Ammon's horn (tissue), 1 donor: ENCODE data around the gene ZNF429.
"Not testable (repeated sequence)": the region's sequence is repeated elsewhere in the genome, so short reads cannot be mapped to it uniquely, and the experiment has no call there.

Source experiments
- DNase-seq: peaks from one replicate; pipeline ENCODE4 v3.0.0-alpha.2; 2016; ENCODE audit warnings: low spot score

ZNF429 gene

DNA sequence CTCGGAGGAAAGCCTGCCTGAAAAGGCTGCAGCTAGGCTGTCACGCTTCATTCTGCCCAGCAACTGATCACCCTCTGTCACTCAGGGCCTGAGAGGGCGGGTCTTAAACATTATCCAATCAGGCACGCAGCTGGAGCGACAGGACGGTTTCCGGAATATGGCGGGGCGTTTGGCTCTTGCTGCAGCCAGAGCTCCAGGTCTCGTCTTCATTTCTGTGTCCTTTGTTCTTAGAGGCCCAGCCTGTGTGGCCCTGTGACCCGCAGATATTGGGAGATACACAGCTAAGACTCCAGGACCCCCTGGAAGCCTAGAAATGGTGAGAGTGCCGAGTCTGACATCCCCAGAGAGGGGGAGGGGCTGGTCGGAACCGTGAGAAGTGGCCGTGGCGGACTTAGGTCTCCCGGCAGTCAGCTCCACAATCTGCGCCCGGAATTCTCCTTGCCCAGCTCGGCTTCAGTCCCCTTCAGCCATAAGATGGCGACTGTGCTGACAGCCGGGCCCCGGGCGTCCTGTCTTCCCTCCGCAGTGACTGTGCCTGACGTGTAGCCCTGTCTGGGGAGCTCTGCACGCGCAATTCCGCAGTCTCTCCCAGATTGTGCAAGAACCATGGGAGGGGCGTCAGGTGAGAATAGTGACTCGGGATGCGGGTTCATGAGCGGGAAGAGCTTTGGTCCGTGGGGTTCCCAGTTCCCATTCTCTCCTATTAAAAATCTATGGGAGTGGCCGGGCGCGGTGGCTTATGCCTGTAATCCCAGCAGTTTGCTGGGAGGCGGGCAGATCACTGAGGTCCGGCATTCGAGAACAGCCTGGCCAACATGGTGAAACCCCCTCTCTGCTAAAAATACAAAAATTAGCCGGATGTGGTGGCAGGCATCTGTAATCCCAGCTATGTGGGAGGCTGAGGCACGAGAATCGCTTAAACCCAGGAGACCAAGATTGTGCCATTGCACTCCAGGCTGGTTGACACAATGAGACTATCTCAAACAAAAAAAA is at the start of gene ZNF429:
Gene ZNF429 (plus strand): TSS at position 144 of the 993 bp plus-strand sequence. CDS start 170 bp downstream, at position 314.
- peak; percentile 98 for DNase-seq

DNA sequence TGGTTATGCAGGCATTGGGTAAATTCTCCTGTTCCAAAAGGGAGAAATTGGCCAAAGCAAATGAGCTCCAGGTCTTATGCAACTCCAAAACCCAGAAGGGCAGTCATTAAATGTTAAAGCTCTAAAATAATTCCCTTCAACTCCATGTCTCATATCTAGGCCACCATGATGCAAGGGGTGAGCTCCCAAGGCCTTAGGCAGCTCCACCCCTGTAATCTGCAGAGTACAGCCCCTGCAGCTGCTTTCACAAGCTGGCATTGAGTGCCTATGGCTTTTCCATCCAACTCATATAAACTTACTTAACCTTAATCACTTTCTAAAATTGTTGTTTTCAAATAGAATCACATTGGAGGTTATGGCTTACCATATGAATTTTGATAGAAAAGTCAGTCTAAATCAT is 44.7 kb upstream of the ZNF429 start:
- no peak for DNase-seq

DNA sequence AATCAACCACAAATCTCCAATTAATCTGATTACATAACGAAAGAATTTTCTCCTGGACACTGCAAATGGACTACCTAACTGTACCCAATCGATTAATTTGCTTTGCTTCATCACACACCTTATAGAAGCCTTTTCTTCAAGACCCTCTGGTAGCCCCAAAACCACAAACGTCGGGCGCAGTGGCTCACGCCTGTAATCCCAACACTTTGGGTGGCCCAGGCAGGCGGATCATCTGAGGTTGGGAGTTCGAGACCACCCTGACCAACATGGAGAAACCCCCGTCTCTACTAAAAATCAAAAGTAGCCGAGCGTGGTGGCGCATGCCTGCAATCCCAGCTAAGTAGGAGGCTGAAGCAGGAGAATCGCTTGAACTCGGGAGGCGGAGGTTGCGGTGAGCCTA is 42.9 kb upstream of the ZNF429 start:
- no peak for DNase-seq

DNA sequence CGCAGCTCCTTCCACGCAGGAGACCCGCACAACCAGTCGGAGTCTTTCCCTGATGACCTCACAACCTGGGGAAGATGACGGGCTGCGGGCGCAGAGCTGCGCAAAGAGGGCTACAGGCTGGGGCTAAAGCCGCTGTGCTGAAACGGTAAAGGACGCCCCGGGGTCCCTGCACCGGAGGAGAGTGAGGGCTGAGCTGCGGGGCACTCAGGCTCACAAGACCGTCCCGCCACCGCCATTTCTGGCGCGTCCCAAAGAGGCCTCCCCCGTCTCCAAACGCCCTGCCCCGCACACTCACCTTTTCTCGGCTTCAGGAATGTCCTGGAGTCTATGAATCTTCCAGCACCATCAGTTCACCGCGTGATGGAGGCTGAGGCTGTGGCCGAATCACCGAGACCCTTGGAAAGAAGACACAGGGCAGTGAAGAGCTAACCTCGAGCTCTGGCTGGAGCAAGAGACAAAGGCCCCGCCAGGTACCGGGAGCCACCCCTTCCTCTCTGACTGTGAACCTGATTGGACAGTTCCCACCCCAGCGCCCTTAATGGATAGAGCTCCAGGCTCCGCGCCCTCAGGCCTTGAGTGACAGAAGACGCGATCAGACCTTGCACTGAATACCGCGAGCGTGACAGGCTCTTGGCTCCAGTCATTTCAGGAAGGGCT is 41.8 kb upstream of the ZNF429 start:
- no peak for DNase-seq

DNA sequence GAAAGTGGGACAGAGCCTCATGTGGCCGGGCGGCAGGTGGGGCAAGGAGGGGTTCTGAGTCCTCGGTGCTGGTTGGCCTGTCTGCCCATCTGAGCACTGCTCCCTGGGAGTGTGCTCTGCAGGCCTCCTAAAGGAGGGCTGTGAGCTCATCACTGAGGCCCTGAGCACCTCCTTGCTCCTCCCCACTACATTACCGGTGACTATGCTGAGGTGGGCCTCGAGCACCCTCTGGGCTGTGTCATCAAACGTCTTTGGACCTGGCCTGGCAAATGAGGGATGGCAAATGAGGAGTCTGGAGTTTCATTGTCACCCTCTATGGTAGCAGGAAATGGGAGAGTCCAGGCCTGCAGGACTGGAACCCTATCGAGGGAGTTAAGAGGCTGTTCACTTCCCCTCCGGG is 38.8 kb upstream of the ZNF429 start:
- no peak for DNase-seq

DNA sequence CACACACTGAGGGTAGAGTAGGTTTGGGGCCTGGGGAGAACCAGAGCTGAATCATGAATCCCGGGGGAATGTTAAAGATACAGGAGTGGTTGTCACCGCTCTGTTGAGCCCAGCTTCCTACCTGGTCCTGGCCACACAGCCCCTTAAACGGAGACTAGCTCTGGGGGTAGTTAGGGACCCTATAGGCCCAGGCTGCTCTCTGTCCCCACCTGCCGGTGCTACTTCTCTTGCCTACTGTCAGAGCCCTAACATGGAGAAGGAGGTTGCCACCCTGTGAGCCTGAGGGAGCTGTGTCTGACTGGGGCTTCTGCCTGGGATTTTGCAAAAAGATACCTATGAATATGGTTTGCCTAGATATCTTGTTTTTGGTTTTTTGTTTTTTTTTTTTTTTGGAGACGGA is 36.6 kb upstream of the ZNF429 start:
- DNase-seq, result no peak

DNA sequence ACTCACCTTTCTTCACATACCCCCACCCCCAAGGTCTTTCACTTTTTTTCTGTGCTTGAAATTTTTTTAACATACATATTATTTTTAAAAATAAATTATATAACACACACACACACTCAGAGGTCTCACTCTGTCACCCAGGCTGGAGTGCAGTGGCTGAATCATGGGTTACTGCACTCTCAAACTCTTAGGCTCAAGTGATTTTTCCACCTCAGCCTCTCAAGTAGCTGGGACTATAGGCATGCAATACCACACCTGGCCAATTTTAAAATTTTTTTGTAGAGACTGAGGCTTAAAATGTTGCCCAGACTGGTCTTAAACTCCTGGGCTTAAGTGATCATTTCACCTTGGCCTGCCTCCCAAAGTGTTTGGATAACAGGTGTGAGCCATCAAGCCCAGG is 32.9 kb upstream of the ZNF429 start:
- DNase-seq, result no peak

DNA sequence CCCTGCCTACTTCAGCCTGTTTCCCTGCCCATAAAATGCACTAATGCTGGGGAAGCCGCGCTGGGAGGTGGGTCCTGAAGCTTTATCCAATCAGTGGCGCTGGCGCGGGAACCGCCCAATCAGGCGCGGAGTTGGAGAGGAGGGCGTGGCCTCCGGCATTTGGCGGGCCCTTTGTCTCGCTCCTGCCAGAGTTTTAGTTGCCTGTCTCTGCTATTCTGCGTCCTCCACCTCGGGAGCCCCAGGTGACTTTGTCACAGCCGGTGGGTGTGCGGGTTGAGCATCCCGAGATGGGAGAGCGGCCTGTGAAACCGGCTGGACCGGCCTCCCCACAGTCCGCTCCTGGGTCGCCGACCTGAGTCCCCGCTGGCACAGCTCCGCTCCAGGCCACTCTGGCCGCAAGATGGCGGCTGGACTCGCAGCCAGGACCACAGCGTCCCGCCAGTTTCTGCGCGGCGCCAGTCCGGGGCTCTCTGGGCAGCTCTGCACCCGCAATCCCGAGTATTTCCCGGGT is 30.7 kb upstream of the ZNF429 start:
- peak; percentile 86 for DNase-seq

DNA sequence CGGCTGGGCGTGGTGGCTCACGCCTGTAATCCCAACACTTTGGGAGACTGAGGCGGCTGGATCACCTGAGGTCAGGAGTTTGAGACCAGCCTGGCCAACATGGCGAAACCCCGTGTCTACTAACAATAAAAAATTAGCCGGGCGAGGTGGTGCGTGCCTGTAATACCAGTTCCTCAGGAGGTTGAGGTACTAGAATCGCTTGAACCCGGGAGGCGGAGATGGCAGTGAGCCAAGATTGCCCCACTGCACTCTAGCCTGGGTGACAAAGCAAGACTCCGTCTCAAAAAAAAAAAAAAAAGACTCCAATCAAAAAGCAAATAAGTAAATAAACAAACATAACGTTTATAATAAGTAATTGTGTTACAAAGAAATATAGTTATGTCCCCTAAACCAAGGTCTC is 23.0 kb upstream of the ZNF429 start:
- not testable (repeated sequence) for DNase-seq

DNA sequence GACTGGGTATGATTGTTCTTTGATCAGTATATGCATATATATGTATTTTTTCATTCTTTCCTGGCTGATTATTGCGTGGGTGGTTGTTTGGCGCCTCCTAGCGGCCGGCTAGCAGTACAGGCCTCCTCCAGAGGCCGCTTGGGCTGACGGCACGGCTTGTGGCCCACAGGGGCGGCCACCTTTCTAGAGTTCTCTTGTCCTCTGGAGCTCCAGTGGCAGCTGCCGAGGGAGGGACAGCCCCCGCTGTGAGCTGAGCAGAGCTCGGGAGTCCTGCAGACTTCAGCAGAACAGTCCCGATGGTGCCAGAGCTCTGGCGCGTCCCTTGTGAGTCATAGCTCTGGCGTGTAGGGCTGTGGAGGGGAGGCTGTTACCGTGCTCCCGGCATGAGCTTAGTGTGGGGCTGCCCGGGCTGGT is 22.5 kb upstream of the ZNF429 start:
- peak; percentile 40 for DNase-seq

DNA sequence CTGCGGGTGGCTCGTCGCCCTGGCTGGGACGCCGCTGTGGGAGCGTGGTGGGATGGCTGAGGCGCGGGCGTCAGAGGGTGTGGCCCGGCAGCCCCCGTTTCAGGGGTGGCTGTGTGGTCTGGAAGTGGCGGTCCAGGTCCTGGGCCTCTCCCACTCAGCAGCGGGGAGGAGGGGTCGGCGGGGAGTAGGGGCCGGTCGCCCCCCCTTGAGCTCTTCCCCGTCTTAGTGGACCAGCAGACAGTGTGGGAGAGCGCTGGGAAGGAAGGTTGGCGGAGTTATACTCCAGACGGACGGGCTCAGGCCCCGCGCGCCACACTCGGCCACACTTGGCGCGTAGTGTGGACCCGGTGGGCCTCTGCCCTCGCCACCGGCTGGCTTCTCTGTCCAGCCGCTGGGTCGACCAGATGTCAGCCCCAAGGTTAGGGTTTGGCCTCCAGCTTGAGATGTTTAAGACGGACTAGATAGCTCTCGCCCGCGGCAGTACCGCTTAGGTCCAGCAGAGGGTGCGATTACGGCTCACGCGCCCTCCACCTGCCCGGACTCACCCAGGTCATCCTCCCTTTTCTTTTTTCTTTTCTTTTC is 21.7 kb upstream of the ZNF429 start:
- DNase-seq, result peak; percentile 23

DNA sequence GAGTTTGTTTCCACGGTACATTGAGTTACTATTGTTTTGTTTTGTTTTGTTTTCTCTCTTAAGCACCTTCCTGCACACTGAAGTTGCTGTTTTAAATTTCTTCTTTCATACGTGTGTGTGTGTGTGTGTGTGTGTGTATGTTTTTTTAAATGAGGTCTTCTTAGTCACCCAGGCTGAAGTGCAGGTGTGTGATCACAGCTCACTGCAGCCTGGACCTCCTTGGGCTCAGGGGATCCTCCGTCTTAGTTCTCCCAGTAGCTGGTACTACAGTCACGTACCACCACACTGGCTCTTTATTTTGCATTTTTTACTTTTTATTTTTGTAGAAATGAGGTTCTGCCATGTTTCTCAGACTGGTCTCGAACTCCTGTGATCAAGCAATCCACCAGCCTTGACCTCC is 20.8 kb upstream of the ZNF429 start:
- no peak for DNase-seq

DNA sequence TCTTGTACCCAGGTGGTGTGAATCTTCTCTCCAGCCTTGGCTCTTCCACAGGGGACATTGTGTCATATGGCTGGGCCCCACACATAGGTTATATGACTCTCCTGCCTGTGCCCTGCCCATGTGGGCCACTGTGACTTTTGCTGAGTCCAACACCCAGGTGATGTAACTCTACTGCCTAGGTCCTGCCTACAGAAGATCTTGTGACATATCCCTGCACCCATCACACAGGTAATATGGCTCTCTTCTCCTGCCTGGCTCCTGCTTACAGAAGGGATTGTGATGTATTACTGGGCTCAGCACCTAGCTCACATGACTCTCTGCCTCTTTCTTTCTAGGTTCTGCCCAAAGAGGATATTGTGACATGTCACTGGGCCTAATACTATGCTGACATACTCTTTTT is 19.5 kb upstream of the ZNF429 start:
- no peak for DNase-seq

DNA sequence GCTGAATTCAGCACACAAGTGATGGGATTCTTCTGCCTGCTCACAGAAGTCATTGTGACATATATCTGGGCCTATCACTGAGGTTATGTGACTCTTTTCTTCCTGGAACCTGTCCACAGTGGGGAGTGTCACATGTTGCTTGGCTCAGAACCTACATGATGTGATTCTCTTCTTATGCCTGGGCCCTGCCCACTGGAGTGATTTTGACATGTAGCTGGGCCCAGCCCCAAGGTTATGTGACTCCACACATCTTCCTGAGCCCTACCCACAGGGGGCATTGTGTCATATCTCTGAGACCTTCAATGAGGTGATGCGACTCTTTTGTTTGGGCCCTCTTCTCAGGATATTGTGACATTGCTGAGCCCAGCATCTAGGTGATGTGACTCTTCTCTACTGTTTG is 17.4 kb upstream of the ZNF429 start:
- no peak for DNase-seq

DNA sequence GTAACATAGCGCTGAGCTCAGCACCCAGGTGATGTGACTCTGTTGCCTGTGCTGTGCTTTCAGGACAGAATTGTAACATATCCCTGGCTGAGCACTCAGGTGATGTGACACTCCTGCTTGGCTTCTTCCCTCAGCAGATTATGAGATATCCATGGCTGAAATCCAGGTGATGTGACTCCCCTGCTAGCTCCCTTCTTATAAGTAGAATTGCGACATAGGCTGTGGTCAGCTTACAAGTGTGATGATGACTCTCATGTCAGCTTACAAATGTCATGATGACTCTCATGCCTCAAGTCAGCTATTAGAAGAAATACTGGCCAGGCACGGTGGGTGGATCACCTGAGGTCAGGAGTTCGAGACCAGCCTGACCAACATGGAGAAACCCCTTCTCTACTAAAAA is 14.3 kb upstream of the ZNF429 start:
- DNase-seq, result no peak

DNA sequence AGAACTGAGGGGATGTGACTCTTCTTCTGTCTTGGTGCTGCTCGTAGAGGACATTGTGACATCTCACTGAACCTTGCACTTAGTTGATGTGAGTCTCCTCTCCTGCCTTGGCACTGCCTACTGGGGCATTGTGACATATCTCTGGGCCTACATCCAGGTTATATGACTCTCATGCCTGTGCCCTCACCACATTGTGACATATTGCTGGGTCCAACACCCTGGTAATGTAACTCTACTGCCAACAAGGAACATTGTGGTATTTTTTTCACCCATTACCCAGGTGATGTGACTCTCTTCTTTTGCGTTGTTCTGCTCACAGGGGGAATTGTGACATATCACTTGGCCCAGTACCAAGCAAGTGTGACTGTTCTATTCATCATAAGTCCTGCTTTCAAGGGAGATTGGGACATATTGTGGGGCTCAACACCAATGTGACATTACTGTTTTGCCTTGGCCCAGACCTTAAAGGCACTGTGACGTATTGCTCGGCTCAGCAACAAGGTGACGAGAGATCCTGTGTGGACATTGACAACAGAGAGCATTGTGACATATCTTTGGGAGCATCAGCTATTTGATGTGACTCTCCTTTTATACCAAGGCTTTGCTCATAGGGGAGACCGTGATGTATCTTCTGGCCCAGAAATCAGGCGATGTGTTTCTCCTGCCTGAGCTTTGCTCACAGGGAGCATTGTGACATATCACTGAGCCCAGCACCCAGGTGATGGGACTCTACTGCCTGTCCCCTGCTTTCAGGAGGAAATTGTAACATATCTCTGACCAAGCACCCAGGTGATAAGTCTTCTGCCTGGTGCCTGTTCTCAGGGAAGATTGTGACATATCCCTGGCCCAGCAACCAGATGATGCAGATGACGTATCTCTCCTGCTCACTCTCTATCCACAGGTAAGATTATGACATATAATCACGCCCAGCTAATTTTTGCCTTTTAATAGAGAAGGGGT is 12.2 kb upstream of the ZNF429 start:
- DNase-seq, result no peak

DNA sequence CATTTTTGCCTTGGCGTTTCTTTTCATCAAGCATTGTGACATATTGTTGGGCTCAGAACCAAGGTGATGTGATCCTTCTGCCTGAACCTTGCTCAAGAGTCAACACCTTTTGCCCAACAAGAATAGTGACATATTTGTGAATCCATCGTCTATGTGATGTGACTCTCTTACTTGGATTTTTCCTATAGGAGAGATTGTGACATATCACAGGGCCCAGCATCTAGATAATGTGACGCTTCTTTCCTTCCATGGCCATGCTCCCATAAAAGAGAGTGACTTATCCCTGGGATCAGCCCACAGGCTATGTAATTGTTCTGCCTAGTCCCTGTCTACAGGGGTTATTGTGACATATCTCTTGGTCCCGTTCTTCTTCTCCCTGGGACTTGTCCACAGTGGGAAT is 8.5 kb upstream of the ZNF429 start:
- DNase-seq, result no peak

DNA sequence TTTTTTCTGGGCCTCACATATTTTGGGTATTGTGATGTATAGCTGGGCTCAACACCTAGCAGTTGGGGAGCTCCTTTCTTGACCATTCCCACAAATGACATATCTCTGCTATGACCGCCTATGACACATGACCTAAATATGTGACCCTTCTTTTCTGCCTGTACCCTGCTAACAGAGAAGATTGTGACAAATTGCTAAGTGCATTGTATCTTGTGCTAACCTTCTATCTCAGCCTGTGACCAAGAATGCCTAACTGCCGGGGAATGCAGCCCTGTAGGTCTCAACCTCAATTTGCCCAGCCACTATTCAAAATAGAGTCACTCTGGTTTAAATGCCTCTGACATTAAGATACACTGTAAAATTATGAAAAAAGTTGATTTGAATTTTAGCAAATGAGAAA is 6.8 kb upstream of the ZNF429 start:
- no peak for DNase-seq

DNA sequence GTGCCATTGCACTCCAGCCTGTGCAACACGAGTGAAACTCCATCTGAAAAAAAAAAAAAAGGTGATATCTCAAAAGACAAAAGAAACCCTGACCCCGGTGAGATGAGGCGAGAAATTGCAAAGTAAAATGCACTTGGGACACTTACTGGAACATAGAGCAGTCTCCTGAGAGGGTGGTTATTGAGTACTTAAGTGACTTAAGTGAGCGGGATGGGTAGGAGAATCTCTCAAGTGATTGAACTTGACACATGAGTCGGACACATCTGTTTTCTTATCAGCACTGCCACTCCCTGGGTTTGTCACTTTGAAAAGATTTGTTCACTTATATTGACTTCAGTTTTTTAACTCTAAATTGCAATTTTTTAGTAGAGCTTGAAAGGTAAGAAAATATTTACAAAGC is 2.8 kb downstream of the ZNF429 start:
- DNase-seq, result no peak

DNA sequence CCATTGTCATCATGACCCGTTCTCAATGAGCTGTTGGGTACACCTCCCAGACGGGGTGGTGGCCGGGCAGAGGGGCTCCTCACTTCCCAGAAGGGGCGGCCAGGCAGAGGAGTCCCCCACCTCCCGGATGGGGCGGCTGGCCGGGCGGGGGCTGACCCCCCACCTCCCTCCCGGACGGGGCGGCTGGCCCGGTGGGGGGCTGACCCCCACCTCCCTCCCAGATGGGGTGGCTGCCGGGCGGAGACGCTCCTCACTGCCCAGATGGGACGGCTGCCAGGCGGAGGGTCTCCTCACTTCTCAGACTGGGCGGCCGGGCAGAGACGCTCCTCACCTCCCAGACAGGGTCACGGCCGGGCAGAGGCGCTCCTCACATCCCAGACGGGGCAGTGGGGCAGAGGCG is 5.7 kb downstream of the ZNF429 start:
- not testable (repeated sequence) for DNase-seq

DNA sequence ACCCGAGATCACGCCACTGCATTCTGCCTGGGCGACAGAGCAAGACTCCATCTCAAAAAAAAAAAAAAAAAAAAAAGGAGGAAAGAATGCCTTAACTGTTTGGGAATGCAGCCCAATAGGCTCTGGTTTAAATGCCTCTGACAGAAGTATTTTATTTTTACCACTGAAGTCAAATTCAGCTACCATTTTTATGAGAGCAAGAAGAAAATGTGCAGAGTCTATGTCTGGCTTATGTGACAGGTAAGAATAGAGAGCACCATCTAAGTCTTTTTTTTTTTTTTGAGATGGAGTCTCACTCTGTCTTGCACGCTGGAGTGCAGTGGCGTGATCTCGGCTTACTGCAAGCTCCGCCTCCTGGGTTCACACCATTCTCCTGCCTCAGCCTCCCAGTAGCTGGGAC is 7.2 kb downstream of the ZNF429 start:
- not testable (repeated sequence) for DNase-seq

DNA sequence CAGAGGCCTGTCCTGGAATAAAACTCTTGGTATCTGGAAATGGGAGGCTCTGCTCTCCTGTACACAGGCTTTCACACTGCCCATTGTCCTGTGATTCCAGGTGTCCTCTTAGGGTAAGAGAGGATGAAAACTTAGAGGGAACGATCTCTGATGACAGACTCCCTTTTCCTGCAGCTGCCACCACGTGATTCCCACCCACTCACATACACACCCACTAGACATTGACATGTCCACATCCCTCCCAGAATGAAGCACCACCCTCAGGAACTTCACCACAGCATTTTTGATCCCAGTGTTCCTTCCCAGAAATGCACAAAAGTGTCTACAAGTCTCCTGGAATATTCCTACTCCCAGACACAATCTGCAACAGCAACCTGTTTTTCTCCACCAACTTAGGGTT is 8.2 kb downstream of the ZNF429 start:
- DNase-seq, result no peak
